Fibroblast of lung (primary cell): ENCODE measurements around the gene AIFM3.

Experiments
- CTCF ChIP-seq, 2 donors: IDR thresholded peaks in 1 of 2; conservative IDR thresholded peaks in 1 of 2; 1 replicate in 1 of 2; 2 replicates in 1 of 2; pipeline ENCODE4 v1.5.1; 2011 to 2012; ENCODE audit warnings: low read length in 2 of 2, control low read depth in 1 of 2, inconsistent platforms in 1 of 2, low read depth in 1 of 2, mild to moderate bottlenecking in 1 of 2
- EZH2 ChIP-seq: IDR thresholded peaks from 2 replicates; pipeline ENCODE4 v1.5.1; 2012; ENCODE audit warnings: low read length, control low read depth, mild to moderate bottlenecking; ENCODE audit errors: missing control alignments

DNA sequence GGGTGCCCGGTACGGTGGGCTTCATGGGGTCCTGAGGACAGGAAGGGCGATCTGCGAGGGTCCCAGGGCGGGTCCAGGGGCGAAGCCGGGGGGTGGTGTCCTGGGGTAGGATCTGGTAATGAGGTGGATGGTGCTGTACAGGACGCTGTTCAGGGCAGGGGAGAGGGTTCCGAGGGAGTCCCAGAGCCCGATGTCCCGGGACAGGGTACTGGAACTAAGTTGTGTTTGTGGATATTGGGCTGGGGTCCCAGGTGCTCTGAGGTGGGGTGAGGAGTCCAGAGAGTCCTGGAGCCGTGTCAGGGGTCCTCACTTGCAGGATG is 15.5 kb downstream of the AIFM3 start:
- TF ChIP-seq CTCF (conservative IDR thresholded peaks at IDR 0.05 in 1 of 2, IDR thresholded peaks at IDR 0.05 in 1 of 2; ENCODE audit: low read depth in 1 of 2, low read length in 2 of 2) (no peak), EZH2 (no peak)
